H1 (cell line): ENCODE results near the gene HBA2. TPM values are rescaled to one million over a fixed set of nuclear protein-coding genes. Genes with fewer than 3 reads are reported as not detected.
A peak's percentile ranks its signal among the peaks of the same experiment; 100 is the strongest.

Source experiments
- BRCA1 ChIP-seq: IDR thresholded peaks from 2 replicates; pipeline ENCODE4 v1.6.1; 2012; ENCODE audit warnings: low read depth, low read length, improper control_type of control experiment
- CHD1 ChIP-seq: IDR thresholded peaks from 2 replicates; pipeline ENCODE4 v1.6.1; 2012; ENCODE audit warnings: low read depth, low read length, improper control_type of control experiment
- RXRA ChIP-seq: IDR thresholded peaks from 2 replicates; pipeline ENCODE4 v1.6.1; 2011; ENCODE audit warnings: low read depth, mild to moderate bottlenecking, low read length, moderate library complexity; ENCODE audit not compliant: insufficient read depth
- polyA plus RNA-seq, 7 experiments: library from polyadenylated mRNA; depleted of rRNA in 3 of 7; stranded (reverse) in 5 of 7; unstranded in 2 of 7; fragments of >200 nt in 5 of 7; fragments of 200-250 nt in 2 of 7; gene quantifications; 1 replicate in 5 of 7; 2 replicates in 1 of 7; 4 replicates in 1 of 7; pipeline versions ENCODE4 v1.2.1 to v1.2.3, GENCODE V29; 2011 to 2013; ENCODE audit warnings: missing spikeins in 2 of 7, mixed read lengths in 2 of 7
- total RNA-seq: library from RNA; stranded (reverse); fragmentation: NEBNext Ultra II Directional; extraction: Animal tissue kit (Norgen Biotek cat#: 25700); gene quantifications from 2 replicates; pipeline ENCODE4 v1.2.1, GENCODE V29; 2021

HBA2 gene
- total and polyA plus RNA-seq, 2 of the 8 experiments (the other 6 are each of a cell fraction or from before 2014, with no cell fraction given), result 6.1 TPM; not detected in 1

DNA sequence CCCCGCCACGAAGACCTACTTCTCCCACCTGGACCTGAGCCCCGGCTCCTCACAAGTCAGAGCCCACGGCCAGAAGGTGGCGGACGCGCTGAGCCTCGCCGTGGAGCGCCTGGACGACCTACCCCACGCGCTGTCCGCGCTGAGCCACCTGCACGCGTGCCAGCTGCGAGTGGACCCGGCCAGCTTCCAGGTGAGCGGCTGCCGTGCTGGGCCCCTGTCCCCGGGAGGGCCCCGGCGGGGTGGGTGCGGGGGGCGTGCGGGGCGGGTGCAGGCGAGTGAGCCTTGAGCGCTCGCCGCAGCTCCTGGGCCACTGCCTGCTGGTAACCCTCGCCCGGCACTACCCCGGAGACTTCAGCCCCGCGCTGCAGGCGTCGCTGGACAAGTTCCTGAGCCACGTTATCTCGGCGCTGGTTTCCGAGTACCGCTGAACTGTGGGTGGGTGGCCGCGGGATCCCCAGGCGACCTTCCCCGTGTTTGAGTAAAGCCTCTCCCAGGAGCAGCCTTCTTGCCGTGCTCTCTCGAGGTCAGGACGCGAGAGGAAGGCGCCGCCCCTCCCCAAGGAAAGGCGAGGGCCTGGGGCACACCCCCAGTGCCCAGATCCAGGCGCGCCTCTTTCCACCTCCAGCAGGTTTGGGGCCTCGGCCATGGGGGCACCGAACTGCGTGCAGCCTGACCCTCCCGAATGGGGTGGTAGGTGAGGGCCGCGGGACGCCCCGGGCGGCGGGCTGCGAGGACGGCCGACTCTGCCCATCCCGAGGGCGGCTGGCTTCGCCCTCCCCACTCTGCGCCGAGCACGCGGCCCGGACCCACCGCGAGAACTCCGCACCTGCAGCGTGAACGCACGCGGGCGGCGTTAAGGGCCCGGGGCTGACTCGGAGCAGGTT is 8.2 kb downstream of the HBA2 start (continued):
- no peak for TF ChIP-seq CHD1
- no peak for TF ChIP-seq RXRA
- peak; percentile 84 for TF ChIP-seq BRCA1
